Endothelial cell of umbilical vein (primary cell): ENCODE measurements around the gene LRRC3C.

Source experiments
- CTCF ChIP-seq, 2 donors: IDR thresholded peaks; 1 replicate in 1 of 2; 2 replicates in 1 of 2; pipeline ENCODE4 v1.5.1; 2011; ENCODE audit warnings: low read length in 2 of 2, mild to moderate bottlenecking in 2 of 2, moderate library complexity in 2 of 2, control low read depth in 1 of 2, inconsistent platforms in 1 of 2, low read depth in 1 of 2; ENCODE audit not compliant: insufficient read depth in 1 of 2; ENCODE audit errors: extremely low read depth in 1 of 2
- EZH2 ChIP-seq: IDR thresholded peaks from 2 replicates; pipeline ENCODE4 v1.6.1; 2012; ENCODE audit warnings: borderline replicate concordance, low read depth, mild to moderate bottlenecking, moderate library complexity, low read length, inconsistent platforms; ENCODE audit not compliant: severe bottlenecking
- GATA2 ChIP-seq: IDR thresholded peaks from 2 replicates; pipeline ENCODE4 v1.7.0; 2011; ENCODE audit warnings: low read depth, mild to moderate bottlenecking, moderate library complexity, mixed read lengths, low read length; ENCODE audit not compliant: insufficient read length, insufficient read depth
- MAX ChIP-seq: IDR thresholded peaks from 2 replicates; pipeline ENCODE4 v1.6.1; 2011; ENCODE audit not compliant: insufficient read depth, insufficient read length
- MYC ChIP-seq: IDR thresholded peaks from one replicate; pipeline ENCODE4 v1.6.1; 2011; ENCODE audit warnings: mild to moderate bottlenecking, low read depth, low read length
- POLR2A ChIP-seq: IDR thresholded peaks from 2 replicates; pipeline ENCODE4 v1.6.1; 2012; ENCODE audit warnings: low read depth, mild to moderate bottlenecking, control low read depth, low read length
- POLR2AphosphoS5 ChIP-seq: IDR thresholded peaks from 2 replicates; pipeline ENCODE4 v1.6.1; 2012; ENCODE audit warnings: low read depth, mild to moderate bottlenecking, control low read depth, low read length, moderate library complexity; ENCODE audit not compliant: insufficient read depth

- TF ChIP-seq CTCF (IDR thresholded peaks at IDR 0.05; ENCODE audit: extremely low read depth in 1 of 2, insufficient read depth in 1 of 2, low read depth in 1 of 2, low read length in 2 of 2): no peak
- TF ChIP-seq POLR2AphosphoS5: no peak
- no peak for TF ChIP-seq MAX
- TF ChIP-seq POLR2A: no peak
- TF ChIP-seq GATA2: no peak
- TF ChIP-seq EZH2: no peak
- no peak for TF ChIP-seq MYC
Observed at GRCh38 chr17:39923230-39923629, 4.3 kb upstream of the LRRC3C start.
